ENCODE data around the gene KLK13.
A peak's percentile ranks its signal among the peaks of the same experiment; 100 is the strongest.

DNA sequence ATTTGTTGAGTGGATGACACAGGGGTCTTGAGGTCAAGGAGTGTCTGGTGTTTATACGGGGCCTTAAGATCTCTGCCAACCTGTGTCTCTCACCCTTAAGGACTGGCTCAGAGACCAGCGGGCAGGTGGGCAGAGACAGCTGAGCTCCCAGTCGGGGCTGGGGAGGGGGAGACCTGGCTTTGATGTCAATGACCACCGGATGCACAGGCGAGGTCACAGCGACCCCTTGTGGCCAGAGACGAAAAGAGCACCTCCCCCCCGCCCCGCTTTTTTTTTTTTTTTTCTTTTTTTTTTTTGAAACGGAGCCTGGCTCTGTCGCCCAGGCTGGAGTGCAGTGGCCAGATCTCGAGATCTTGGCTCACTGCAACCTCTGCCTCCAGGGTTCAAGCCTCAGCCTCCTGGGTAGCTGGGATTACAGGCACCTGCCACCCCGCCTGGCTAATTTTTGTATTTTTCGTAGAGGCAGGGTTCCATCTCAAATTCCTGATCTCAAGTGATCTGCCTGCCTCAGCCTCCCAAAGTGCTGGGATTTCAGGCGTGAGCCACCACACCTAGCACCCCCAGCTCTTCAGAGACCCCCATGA is 29.9 kb upstream of the KLK13 start:
- TF ChIP-seq, protein P1, sequence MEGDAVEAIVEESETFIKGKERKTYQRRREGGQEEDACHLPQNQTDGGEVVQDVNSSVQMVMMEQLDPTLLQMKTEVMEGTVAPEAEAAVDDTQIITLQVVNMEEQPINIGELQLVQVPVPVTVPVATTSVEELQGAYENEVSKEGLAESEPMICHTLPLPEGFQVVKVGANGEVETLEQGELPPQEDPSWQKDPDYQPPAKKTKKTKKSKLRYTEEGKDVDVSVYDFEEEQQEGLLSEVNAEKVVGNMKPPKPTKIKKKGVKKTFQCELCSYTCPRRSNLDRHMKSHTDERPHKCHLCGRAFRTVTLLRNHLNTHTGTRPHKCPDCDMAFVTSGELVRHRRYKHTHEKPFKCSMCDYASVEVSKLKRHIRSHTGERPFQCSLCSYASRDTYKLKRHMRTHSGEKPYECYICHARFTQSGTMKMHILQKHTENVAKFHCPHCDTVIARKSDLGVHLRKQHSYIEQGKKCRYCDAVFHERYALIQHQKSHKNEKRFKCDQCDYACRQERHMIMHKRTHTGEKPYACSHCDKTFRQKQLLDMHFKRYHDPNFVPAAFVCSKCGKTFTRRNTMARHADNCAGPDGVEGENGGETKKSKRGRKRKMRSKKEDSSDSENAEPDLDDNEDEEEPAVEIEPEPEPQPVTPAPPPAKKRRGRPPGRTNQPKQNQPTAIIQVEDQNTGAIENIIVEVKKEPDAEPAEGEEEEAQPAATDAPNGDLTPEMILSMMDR (IDR thresholded peaks at IDR 0.05) = peak; percentile 14 to 81 (median 68)
- no peak for TF ChIP-seq POLR2A (IDR thresholded peaks at IDR 0.05)

Measured in thyroid gland (tissue), 4 donors.